HG03066 (cell line): ENCODE results near the gene TMEM14A.

Source experiments
- ATAC-seq: cut with Tn5 transposase; IDR thresholded peaks from one replicate; pipeline ENCODE4 v1.9.1; 2021; ENCODE audit warnings: low read depth; ENCODE audit not compliant: unreplicated experiment

The TMEM14A gene

GRCh38 chr6:52670502-52671409 is at the start of gene TMEM14A:
TMEM14A (plus strand) TSS chr6:52671113; CDS start chr6:52677103, 5,990 bp downstream.
- peak; percentile 98 for ATAC-seq

- ATAC-seq: no peak
Measured at GRCh38 chr6:52621631-52622030, 49.3 kb upstream of the TMEM14A start.

- ATAC-seq: no peak
Measured at GRCh38 chr6:52622810-52623209, 48.1 kb upstream of the TMEM14A start.

GRCh38 chr6:52632011-52632410 is 38.9 kb upstream of the TMEM14A start:
- ATAC-seq: no peak

GRCh38 chr6:52634211-52634610 is 36.7 kb upstream of the TMEM14A start:
- no peak for ATAC-seq

- ATAC-seq: no peak
Measured at GRCh38 chr6:52635049-52635577, 35.8 kb upstream of the TMEM14A start.

GRCh38 chr6:52636830-52637229 is 34.1 kb upstream of the TMEM14A start:
- ATAC-seq: no peak

- ATAC-seq: no peak
Measured at GRCh38 chr6:52639493-52639892, 31.4 kb upstream of the TMEM14A start.

GRCh38 chr6:52640170-52640569 is 30.7 kb upstream of the TMEM14A start:
- no peak for ATAC-seq

GRCh38 chr6:52640916-52641315 is 30.0 kb upstream of the TMEM14A start:
- ATAC-seq: no peak

- ATAC-seq: no peak
Measured at GRCh38 chr6:52641388-52641787, 29.5 kb upstream of the TMEM14A start.

GRCh38 chr6:52641826-52642225 is 29.1 kb upstream of the TMEM14A start:
- ATAC-seq: no peak

GRCh38 chr6:52642368-52642767 is 28.5 kb upstream of the TMEM14A start:
- no peak for ATAC-seq

GRCh38 chr6:52643158-52643557 is 27.8 kb upstream of the TMEM14A start:
- ATAC-seq: no peak

- ATAC-seq: no peak
Measured at GRCh38 chr6:52644253-52644652, 26.7 kb upstream of the TMEM14A start.

- no peak for ATAC-seq
Measured at GRCh38 chr6:52645976-52646375, 24.9 kb upstream of the TMEM14A start.

GRCh38 chr6:52647199-52647598 is 23.7 kb upstream of the TMEM14A start:
- no peak for ATAC-seq

- no peak for ATAC-seq
Measured at GRCh38 chr6:52649536-52650160, 21.3 kb upstream of the TMEM14A start.

GRCh38 chr6:52650941-52651340 is 20.0 kb upstream of the TMEM14A start:
- no peak for ATAC-seq

- ATAC-seq: no peak
Measured at GRCh38 chr6:52653151-52653550, 17.8 kb upstream of the TMEM14A start.

GRCh38 chr6:52654007-52654406 is 16.9 kb upstream of the TMEM14A start:
- no peak for ATAC-seq

GRCh38 chr6:52654592-52654991 is 16.3 kb upstream of the TMEM14A start:
- no peak for ATAC-seq
